ENCODE results near the gene ZNF394. TPM values are rescaled to one million over a fixed set of nuclear protein-coding genes. Genes with fewer than 3 reads are reported as not detected.
A peak's percentile ranks its signal among the peaks of the same experiment; 100 is the strongest.

The ZNF394 gene
- total and polyA plus RNA-seq, 9 of the 15 experiments (the other 6 are each of a cell fraction or from before 2014, with no cell fraction given), result 2.9 to 32.2 (median 24.2) TPM

DNA sequence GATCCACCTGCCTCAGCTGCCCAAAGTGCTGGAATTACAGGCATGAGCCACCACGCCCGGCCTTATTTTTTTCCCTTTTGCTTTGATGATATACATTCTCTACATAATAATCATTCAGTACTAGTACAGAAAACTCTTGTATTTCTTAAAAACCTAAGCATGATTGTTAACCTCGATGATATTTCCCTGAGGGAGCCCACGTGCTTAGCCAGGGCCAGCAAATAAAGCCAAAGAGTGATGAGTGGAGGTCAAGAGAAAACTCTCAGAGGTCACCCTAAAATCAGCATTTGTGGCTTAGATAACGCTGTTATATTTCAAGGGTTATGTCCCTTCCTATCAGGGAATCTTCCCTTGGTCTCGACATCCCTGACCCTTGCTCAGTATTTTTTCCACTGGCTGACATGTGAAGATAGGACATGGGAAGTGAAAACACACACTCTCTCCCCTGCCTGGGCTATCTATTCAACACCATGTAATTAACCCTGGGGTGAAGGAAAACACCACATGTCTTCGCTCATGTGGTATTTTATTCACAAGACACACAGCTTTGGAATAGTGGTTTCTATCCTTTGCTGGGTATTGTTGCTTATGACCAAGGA lies 39.2 kb upstream of the ZNF394 start (continued):
- TF ChIP-seq CTBP1 (IDR thresholded peaks at IDR 0.05; ENCODE audit: borderline replicate concordance) (peak; percentile 29; the same call in 1 of the 2 replicates), SOX6 (IDR thresholded peaks at IDR 0.05) (0 out of 2 replicates have a peak, but pooled peaks have one; percentile 19), TEAD1 (CRISPR knock-in tag; IDR thresholded peaks at IDR 0.05) (0 out of 4 replicates have a peak, but pooled peaks of 1 of the 2 experiments have one; percentile 48), ZNF75A (CRISPR knock-in tag; IDR thresholded peaks at IDR 0.05) (peak; percentile 48; the same call in 1 of the 2 replicates), CCNT2 (IDR thresholded peaks at IDR 0.05; ENCODE audit: borderline replicate concordance, extremely low read depth, insufficient read length, low read depth, low read length) (peak; percentile 18), MEIS2 (IDR thresholded peaks at IDR 0.05; ENCODE audit: partially characterized antibody) (peak; percentile 81), LCOR (CRISPR knock-in tag; IDR thresholded peaks at IDR 0.05) (0 out of 2 replicates have a peak, but pooled peaks have one; percentile 44), STAT5B (CRISPR knock-in tag; IDR thresholded peaks at IDR 0.05) (no peak), HDAC2 (IDR thresholded peaks at IDR 0.05) (peak; percentile 57; the same call in 1 of the 2 replicates), MTA2 (IDR thresholded peaks at IDR 0.05; ENCODE audit: low read depth) (0 out of 2 replicates have a peak, but pooled peaks have one; percentile 29), ZNF785 (CRISPR knock-in tag; IDR thresholded peaks at IDR 0.05) (no peak), ESRRA (IDR thresholded peaks at IDR 0.05; ENCODE audit: borderline replicate concordance, low read depth) (peak; percentile 29; the same call in 1 of the 2 replicates), TCF3 (CRISPR knock-in tag; IDR thresholded peaks at IDR 0.05) (peak; percentile 50), TRIM24 (IDR thresholded peaks at IDR 0.05) (peak in 1 of 2 experiments; percentile 22; a peak in 1 of 4 replicates), KDM1A (IDR thresholded peaks at IDR 0.05) (peak; percentile 87 to 90; a peak in 3 of 4 replicates), BHLHE40 (IDR thresholded peaks at IDR 0.05; ENCODE audit: low read length) (0 out of 2 replicates have a peak, but pooled peaks have one; percentile 33), TEAD4 (IDR thresholded peaks at IDR 0.05; ENCODE audit: low read length) (peak; percentile 74), TEAD4 (CRISPR knock-in tag; IDR thresholded peaks at IDR 0.05; ENCODE audit: borderline replicate concordance) (no peak), SREBF1 (IDR thresholded peaks at IDR 0.05; ENCODE audit: borderline replicate concordance, low read depth, low read length) (no peak), RCOR1 (IDR thresholded peaks at IDR 0.05; ENCODE audit: borderline replicate concordance in 1 of 2, low read depth in 2 of 2, low read length in 2 of 2) (peak in 1 of 2 experiments; percentile 89; a peak in 2 of 4 replicates), MCM5 (IDR thresholded peaks at IDR 0.05; ENCODE audit: low read depth) (no peak), CBFA2T3 (IDR thresholded peaks at IDR 0.05) (peak; percentile 76)
- TF ChIP-seq, protein P1, sequence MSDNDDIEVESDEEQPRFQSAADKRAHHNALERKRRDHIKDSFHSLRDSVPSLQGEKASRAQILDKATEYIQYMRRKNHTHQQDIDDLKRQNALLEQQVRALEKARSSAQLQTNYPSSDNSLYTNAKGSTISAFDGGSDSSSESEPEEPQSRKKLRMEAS (CRISPR knock-in tag; IDR thresholded peaks at IDR 0.05), result 0 out of 2 replicates have a peak, but pooled peaks have one; percentile 31
- TF ChIP-seq, protein P2, sequence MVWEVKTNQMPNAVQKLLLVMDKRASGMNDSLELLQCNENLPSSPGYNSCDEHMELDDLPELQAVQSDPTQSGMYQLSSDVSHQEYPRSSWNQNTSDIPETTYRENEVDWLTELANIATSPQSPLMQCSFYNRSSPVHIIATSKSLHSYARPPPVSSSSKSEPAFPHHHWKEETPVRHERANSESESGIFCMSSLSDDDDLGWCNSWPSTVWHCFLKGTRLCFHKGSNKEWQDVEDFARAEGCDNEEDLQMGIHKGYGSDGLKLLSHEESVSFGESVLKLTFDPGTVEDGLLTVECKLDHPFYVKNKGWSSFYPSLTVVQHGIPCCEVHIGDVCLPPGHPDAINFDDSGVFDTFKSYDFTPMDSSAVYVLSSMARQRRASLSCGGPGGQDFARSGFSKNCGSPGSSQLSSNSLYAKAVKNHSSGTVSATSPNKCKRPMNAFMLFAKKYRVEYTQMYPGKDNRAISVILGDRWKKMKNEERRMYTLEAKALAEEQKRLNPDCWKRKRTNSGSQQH (CRISPR knock-in tag; IDR thresholded peaks at IDR 0.05), result no peak
- TF ChIP-seq, protein P3, sequence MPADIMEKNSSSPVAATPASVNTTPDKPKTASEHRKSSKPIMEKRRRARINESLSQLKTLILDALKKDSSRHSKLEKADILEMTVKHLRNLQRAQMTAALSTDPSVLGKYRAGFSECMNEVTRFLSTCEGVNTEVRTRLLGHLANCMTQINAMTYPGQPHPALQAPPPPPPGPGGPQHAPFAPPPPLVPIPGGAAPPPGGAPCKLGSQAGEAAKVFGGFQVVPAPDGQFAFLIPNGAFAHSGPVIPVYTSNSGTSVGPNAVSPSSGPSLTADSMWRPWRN (IDR thresholded peaks at IDR 0.05; ENCODE audit: low read depth), result peak; percentile 79
- TF ChIP-seq, protein P4, sequence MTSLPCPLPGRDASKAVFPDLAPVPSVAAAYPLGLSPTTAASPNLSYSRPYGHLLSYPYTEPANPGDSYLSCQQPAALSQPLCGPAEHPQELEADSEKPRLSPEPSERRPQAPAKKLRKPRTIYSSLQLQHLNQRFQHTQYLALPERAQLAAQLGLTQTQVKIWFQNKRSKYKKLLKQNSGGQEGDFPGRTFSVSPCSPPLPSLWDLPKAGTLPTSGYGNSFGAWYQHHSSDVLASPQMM (CRISPR knock-in tag; IDR thresholded peaks at IDR 0.05), result no peak
- TF ChIP-seq, protein P5, sequence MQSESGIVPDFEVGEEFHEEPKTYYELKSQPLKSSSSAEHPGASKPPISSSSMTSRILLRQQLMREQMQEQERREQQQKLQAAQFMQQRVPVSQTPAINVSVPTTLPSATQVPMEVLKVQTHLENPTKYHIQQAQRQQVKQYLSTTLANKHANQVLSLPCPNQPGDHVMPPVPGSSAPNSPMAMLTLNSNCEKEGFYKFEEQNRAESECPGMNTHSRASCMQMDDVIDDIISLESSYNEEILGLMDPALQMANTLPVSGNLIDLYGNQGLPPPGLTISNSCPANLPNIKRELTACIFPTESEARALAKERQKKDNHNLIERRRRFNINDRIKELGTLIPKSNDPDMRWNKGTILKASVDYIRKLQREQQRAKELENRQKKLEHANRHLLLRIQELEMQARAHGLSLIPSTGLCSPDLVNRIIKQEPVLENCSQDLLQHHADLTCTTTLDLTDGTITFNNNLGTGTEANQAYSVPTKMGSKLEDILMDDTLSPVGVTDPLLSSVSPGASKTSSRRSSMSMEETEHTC (IDR thresholded peaks at IDR 0.05), result no peak

Data from K562 (cell line).